Measurements from ENCODE around the gene TSPAN6.

DNA sequence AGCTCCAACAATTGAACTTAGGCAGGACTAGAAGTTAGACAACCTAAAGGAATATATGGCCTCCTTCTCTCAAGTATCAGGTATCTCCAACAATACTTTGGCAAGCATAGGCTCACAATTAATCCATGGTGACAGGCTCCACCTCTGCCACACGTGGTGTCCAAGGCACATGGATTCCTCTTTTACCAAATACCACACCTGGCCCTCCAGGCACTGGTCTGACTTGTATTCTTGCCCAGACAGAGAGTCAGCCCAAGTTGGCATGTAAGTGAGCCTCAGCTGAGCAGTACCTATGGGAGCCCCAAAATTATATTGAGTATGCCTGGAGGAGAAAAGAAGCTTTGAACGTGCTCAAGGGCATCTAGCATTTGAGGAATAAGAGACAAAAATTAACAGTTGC lies 27.0 kb upstream of the TSPAN6 start:
- TF ChIP-seq, protein P1, sequence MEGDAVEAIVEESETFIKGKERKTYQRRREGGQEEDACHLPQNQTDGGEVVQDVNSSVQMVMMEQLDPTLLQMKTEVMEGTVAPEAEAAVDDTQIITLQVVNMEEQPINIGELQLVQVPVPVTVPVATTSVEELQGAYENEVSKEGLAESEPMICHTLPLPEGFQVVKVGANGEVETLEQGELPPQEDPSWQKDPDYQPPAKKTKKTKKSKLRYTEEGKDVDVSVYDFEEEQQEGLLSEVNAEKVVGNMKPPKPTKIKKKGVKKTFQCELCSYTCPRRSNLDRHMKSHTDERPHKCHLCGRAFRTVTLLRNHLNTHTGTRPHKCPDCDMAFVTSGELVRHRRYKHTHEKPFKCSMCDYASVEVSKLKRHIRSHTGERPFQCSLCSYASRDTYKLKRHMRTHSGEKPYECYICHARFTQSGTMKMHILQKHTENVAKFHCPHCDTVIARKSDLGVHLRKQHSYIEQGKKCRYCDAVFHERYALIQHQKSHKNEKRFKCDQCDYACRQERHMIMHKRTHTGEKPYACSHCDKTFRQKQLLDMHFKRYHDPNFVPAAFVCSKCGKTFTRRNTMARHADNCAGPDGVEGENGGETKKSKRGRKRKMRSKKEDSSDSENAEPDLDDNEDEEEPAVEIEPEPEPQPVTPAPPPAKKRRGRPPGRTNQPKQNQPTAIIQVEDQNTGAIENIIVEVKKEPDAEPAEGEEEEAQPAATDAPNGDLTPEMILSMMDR (IDR thresholded peaks at IDR 0.05; ENCODE audit: extremely low read depth in 1 of 2, insufficient read depth in 1 of 2, low read depth in 1 of 2, low read length in 2 of 2) = no peak
- no peak for TF ChIP-seq GATA2 (IDR thresholded peaks at IDR 0.05; ENCODE audit: insufficient read depth, insufficient read length, low read depth, low read length)
- no peak for TF ChIP-seq POLR2A (IDR thresholded peaks at IDR 0.05; ENCODE audit: low read depth, low read length)
- TF ChIP-seq MYC (IDR thresholded peaks at IDR 0.05; ENCODE audit: low read depth, low read length) = no peak
- no peak for TF ChIP-seq POLR2AphosphoS5 (IDR thresholded peaks at IDR 0.05; ENCODE audit: insufficient read depth, low read depth, low read length)
- no peak for TF ChIP-seq EZH2 (IDR thresholded peaks at IDR 0.05; ENCODE audit: borderline replicate concordance, low read depth, low read length, severe bottlenecking)
- TF ChIP-seq, protein P2, sequence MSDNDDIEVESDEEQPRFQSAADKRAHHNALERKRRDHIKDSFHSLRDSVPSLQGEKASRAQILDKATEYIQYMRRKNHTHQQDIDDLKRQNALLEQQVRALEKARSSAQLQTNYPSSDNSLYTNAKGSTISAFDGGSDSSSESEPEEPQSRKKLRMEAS (IDR thresholded peaks at IDR 0.05; ENCODE audit: insufficient read depth, insufficient read length) = no peak
- no peak for TF ChIP-seq JUN (IDR thresholded peaks at IDR 0.05; ENCODE audit: borderline replicate concordance, insufficient read depth, insufficient read length, low read depth)

All from endothelial cell of umbilical vein (primary cell).